Measurements from ENCODE around the gene SEC61A2. TPM values are rescaled to one million over a fixed set of nuclear protein-coding genes. Genes with fewer than 3 reads are reported as not detected.

SEC61A2 gene
- total RNA-seq, 1 experiment from 2014 or later: 11.4 TPM

DNA sequence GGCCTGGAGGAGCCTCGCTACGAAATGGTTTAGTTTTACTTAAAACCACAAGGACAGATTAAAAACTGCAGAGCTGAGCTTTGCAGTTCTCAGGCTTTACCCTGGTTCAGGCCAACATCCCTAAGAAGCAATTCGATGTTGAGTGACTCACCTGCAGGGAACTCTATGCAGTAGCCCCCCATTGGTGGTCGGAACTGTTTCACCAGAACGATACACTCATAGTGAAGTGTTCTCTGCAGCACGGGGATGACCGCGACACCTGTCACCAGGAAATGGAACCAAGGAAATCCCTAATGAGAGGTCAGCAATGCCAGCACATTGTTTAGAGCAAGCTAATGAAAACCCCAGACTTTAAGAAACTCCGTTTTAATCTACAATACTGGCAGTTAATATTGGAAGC lies 48.2 kb downstream of the SEC61A2 start:
- peaks cover 67% of the 10 kb centered on the region for H3K36me3 Mint-ChIP-seq (ENCODE audit: insufficient read depth, unreplicated experiment)
- no peaks in the 10 kb centered on the region for H3K4me1 Mint-ChIP-seq (ENCODE audit: insufficient read depth, unreplicated experiment)
- no peaks in the 10 kb centered on the region for H3K9me3 Mint-ChIP-seq (ENCODE audit: unreplicated experiment)
- ChIA-PET CTCF (no interaction called here), POLR2A (no interaction called here)
- intact Hi-C loops (cut with micrococcal nuclease): no loop called here
- H3K27me3 Mint-ChIP-seq (ENCODE audit: insufficient read depth, unreplicated experiment): no peaks in the 10 kb centered on the region
- H3K27ac Mint-ChIP-seq (ENCODE audit: low read depth, unreplicated experiment): no peak overlapping the region
- DNase-seq (ENCODE audit: unreplicated experiment): no peak
- no TSS peak for BruUV-seq (replicated peaks)
- no peak overlapping the region for H3K4me3 Mint-ChIP-seq (ENCODE audit: unreplicated experiment)
- no peak for TF ChIP-seq CTCF (IDR thresholded peaks at IDR 0.05; ENCODE audit: unreplicated experiment)

GRCh38 chr10:12179606-12180170 lies 50.2 kb downstream of the SEC61A2 start:
- no peak for TF ChIP-seq CTCF (IDR thresholded peaks at IDR 0.05; ENCODE audit: unreplicated experiment)
- peaks cover 57% of the 10 kb centered on the region for H3K36me3 Mint-ChIP-seq (ENCODE audit: insufficient read depth, unreplicated experiment)
- no peak overlapping the region for H3K27ac Mint-ChIP-seq (ENCODE audit: low read depth, unreplicated experiment)
- no peak for DNase-seq (ENCODE audit: unreplicated experiment)
- BruUV-seq (replicated peaks): no TSS peak
- intact Hi-C loops (cut with micrococcal nuclease): no loop called here
- H3K4me1 Mint-ChIP-seq (ENCODE audit: insufficient read depth, unreplicated experiment): no peaks in the 10 kb centered on the region
- H3K4me3 Mint-ChIP-seq (ENCODE audit: unreplicated experiment): no peak overlapping the region
- H3K9me3 Mint-ChIP-seq (ENCODE audit: unreplicated experiment): no peaks in the 10 kb centered on the region
- POLR2A ChIA-PET: interaction anchor here (0.6 to 2.1 kb wide), 2 partner anchors 10 to 12 kb away, joined by 3 to 6 read pairs; no protein-coding TSS in a partner anchor
- no peaks in the 10 kb centered on the region for H3K27me3 Mint-ChIP-seq (ENCODE audit: insufficient read depth, unreplicated experiment)
- CTCF ChIA-PET: interaction anchor here (1.1 to 1.7 kb wide), 2 partner anchors 16 to 49 kb away, joined by 3 read pairs; partner anchors contain the start of genes CDC123 and NUDT5

DNA sequence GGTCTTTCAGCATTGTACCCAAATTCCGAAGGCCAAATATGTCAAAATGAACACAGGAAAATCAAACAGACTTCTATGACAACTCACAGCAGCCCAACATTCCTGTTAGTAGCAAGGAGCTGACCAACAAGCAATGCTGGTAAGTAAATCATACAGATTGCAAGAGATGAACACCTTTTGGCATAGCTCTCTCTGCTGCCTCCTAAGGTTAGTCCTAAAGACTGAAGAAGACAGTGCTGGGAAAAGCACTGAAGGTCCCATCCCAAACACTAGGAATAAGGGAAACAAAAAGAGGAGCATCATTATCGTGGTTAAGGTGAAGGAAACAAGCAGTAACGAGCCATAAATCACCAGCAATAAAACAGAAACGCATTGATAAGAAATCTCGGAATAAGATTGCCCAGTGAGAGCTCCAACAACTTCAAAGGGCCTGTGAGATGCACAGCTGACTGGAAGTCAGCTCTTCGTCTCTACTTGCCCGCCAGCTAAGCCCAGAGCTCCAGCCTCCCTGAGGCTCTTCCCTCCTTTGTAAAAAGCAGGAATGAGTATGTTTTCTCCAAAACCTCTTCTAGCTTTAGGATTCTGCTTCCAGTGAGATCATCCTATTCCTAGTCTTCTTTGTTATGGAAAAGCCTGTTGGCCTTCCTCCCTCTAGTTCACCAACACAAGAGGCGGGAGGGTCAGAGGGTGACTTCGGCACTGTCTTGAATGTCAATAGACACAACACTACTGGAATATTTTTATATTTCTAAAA lies 50.9 kb downstream of the SEC61A2 start:
- no peak for DNase-seq (ENCODE audit: unreplicated experiment)
- intact Hi-C loops (cut with micrococcal nuclease): no loop called here
- no peak for TF ChIP-seq CTCF (IDR thresholded peaks at IDR 0.05; ENCODE audit: unreplicated experiment)
- H3K4me1 Mint-ChIP-seq (ENCODE audit: insufficient read depth, unreplicated experiment): no peaks in the 10 kb centered on the region
- H3K27me3 Mint-ChIP-seq (ENCODE audit: insufficient read depth, unreplicated experiment): no peaks in the 10 kb centered on the region
- ChIA-PET CTCF (interaction anchor here (1.1 to 1.7 kb wide), 2 partner anchors 15 to 50 kb away, joined by 3 read pairs; partner anchors contain the start of genes CDC123 and NUDT5), POLR2A (interaction anchor here (0.6 to 2.1 kb wide), 5 partner anchors 9 to 50 kb away, joined by 3 to 6 read pairs (median 3); partner anchors contain the start of genes CDC123 and NUDT5)
- peaks cover 59% of the 10 kb centered on the region for H3K36me3 Mint-ChIP-seq (ENCODE audit: insufficient read depth, unreplicated experiment)
- no peak overlapping the region for H3K4me3 Mint-ChIP-seq (ENCODE audit: unreplicated experiment)
- no peaks in the 10 kb centered on the region for H3K9me3 Mint-ChIP-seq (ENCODE audit: unreplicated experiment)
- no TSS peak for BruUV-seq (replicated peaks)
- peak overlapping the region; percentile 12 for H3K27ac Mint-ChIP-seq (ENCODE audit: low read depth, unreplicated experiment)

- no peaks in the 10 kb centered on the region for H3K4me1 Mint-ChIP-seq (ENCODE audit: insufficient read depth, unreplicated experiment)
- H3K9me3 Mint-ChIP-seq (ENCODE audit: unreplicated experiment): no peaks in the 10 kb centered on the region
- intact Hi-C loops (cut with micrococcal nuclease): no loop called here
- ChIA-PET POLR2A (interaction anchor here (0.8 to 2.1 kb wide), 4 partner anchors 8 to 15 kb away, joined by 3 to 6 read pairs (median 4); partner anchors contain the start of genes CDC123 and NUDT5), CTCF (interaction anchor here (0.9 kb wide), 1 partner anchor 8 kb away, joined by 3 read pairs; no protein-coding TSS in a partner anchor)
- no TSS peak for BruUV-seq (replicated peaks)
- H3K27ac Mint-ChIP-seq (ENCODE audit: low read depth, unreplicated experiment): peak overlapping the region; percentile 12
- no peak for TF ChIP-seq CTCF (IDR thresholded peaks at IDR 0.05; ENCODE audit: unreplicated experiment)
- DNase-seq (ENCODE audit: unreplicated experiment): peak; percentile 6
- H3K36me3 Mint-ChIP-seq (ENCODE audit: insufficient read depth, unreplicated experiment): peaks cover 60% of the 10 kb centered on the region
- H3K27me3 Mint-ChIP-seq (ENCODE audit: insufficient read depth, unreplicated experiment): no peaks in the 10 kb centered on the region
- H3K4me3 Mint-ChIP-seq (ENCODE audit: unreplicated experiment): no peak overlapping the region
Measured at GRCh38 chr10:12181065-12181775, 51.7 kb downstream of the SEC61A2 start.
